Posterior vena cava (tissue), 2 donors: Measurements from ENCODE around the gene CUL1. TPM values are rescaled to one million over a fixed set of nuclear protein-coding genes. Genes with fewer than 3 reads are reported as not detected.

Experiments
- DNase-seq: peaks from one replicate; pipeline ENCODE4 v3.0.0-alpha.2; 2020; ENCODE audit warnings: low spot score
- intact Hi-C, 2 donors: fragments of 100-400 bp; cut with DNase I; formaldehyde crosslinking; loops; one replicate each; pipeline versions ENCODE4 v1.14.1 to v1.14.2; 2022 to 2023
- total RNA-seq, 2 donors: library from RNA; stranded (reverse); fragmentation: NEBNext Ultra II Directional; extraction: Animal tissue kit (Norgen Biotek cat#: 25700); gene quantifications; one replicate each; pipeline ENCODE4 v1.2.1, GENCODE V29; 2021
- donor health status: DM: yes; HTN: yes; CAD: no.
- donor health status: DM: yes; HTN: yes; CAD: no.

Gene CUL1
- total RNA-seq, 2 donors from 2014 or later: 38.3 to 50.2 TPM

GRCh38 chr7:148824864-148825263 is 126.2 kb downstream of the CUL1 start:
- no peak for DNase-seq
- intact Hi-C loops: no loop called here

- intact Hi-C loops: no loop called here
- no peak for DNase-seq
Measured at GRCh38 chr7:148825338-148825737, 126.6 kb downstream of the CUL1 start.

GRCh38 chr7:148828965-148829364 is 130.3 kb downstream of the CUL1 start:
- DNase-seq: no peak
- intact Hi-C loops: no loop called here

- DNase-seq: no peak
- intact Hi-C loops: no loop called here
Measured at GRCh38 chr7:148830897-148831692, 132.4 kb downstream of the CUL1 start.

- DNase-seq: no peak
- intact Hi-C loops: no loop called here
Measured at GRCh38 chr7:148831782-148832181, 133.1 kb downstream of the CUL1 start.

GRCh38 chr7:148834605-148835004 is 135.9 kb downstream of the CUL1 start:
- no peak for DNase-seq
- intact Hi-C loops: no loop called here

- intact Hi-C loops: no loop called here
- DNase-seq: no peak
Measured at GRCh38 chr7:148835854-148836253, 137.2 kb downstream of the CUL1 start.

- intact Hi-C loops: no loop called here
- DNase-seq: no peak
Measured at GRCh38 chr7:148838905-148839304, 140.2 kb downstream of the CUL1 start.

- intact Hi-C loops: no loop called here
- DNase-seq: no peak
Measured at GRCh38 chr7:148847815-148848734, 149.4 kb downstream of the CUL1 start.

- DNase-seq: no peak
- intact Hi-C loops: loop anchor here in 1 of 2 donors (10.0 kb wide), 1 partner anchor 115 kb away; no protein-coding TSS in a partner anchor
Measured at GRCh38 chr7:148849393-148850098, 150.8 kb downstream of the CUL1 start.

- intact Hi-C loops: loop anchor here in 1 of 2 donors (10.0 kb wide), 1 partner anchor 114 kb away; no protein-coding TSS in a partner anchor
Measured at GRCh38 chr7:148850564-148850963, 151.9 kb downstream of the CUL1 start.

More at GRCh38 chr7:148850564-148850963, 151.9 kb downstream of the CUL1 start:
- no peak for DNase-seq

Other genes starting within 250 kb of the CUL1 start
- gene C7orf33, start 108.1 kb upstream of the CUL1 start, total RNA-seq: not detected
- gene EZH2, start 185.4 kb downstream of the CUL1 start, total RNA-seq: 1 to 10 TPM; 1.7 to 1.9 TPM